H1 (cell line): Measurements from ENCODE around the gene CRTC2. TPM values are rescaled to one million over a fixed set of nuclear protein-coding genes. Genes with fewer than 3 reads are reported as not detected.

Experiments used
- CTCF ChIA-PET: fragments of 300-600 bp; sonication (Branson Sonifier 250); formaldehyde crosslinking; loops from one replicate; lab custom pipeline; 2021; ENCODE audit not compliant: partially characterized antibody; lab: Charles Lee
- POLR2A ChIA-PET: fragments of 300-600 bp; sonication (Branson Sonifier 250); formaldehyde crosslinking; loops from one replicate; lab custom pipeline; 2021; ENCODE audit warnings: inconsistent platforms; ENCODE audit not compliant: partially characterized antibody; lab: Charles Lee
- DNase-seq, 2 experiments: peaks; one replicate each; pipeline versions ENCODE4 v3.0.0 to v3.0.0-alpha.2; 2010 to 2022; ENCODE audit warnings: low spot score in 2 of 2, low read depth in 1 of 2, mixed read lengths in 1 of 2
- FAIRE-seq: peaks from 2 replicates; lab custom pipeline; 2011; peaks lifted over from hg19 to GRCh38; lab: Jason Lieb, UNC
- H2AFZ ChIP-seq: 2 replicates; pipeline ENCODE4 v1.8.1; 2012; ENCODE audit warnings: low read length, inconsistent platforms
- H2AK5ac ChIP-seq: 2 replicates; pipeline ENCODE4 v1.6.1; 2013; ENCODE audit warnings: low read depth, low read length
- H2BK120ac ChIP-seq: replicated peaks from 2 replicates; pipeline ENCODE3; 2013; ENCODE audit warnings: low read depth, low read length, inconsistent platforms
- H2BK12ac ChIP-seq: 2 replicates; pipeline ENCODE4 v1.6.1; 2013; ENCODE audit warnings: low read depth, low read length
- H2BK15ac ChIP-seq: 2 replicates; pipeline ENCODE4 v1.6.1; 2013; ENCODE audit warnings: low read length
- H2BK20ac ChIP-seq: 2 replicates; pipeline ENCODE4 v1.6.1; 2013; ENCODE audit warnings: low read length
- H2BK5ac ChIP-seq: 2 replicates; pipeline ENCODE4 v1.6.1; 2013; ENCODE audit warnings: low read depth, low read length
- H3K14ac ChIP-seq: 2 replicates; pipeline ENCODE4 v1.6.1; 2013; ENCODE audit warnings: inconsistent platforms; ENCODE audit not compliant: insufficient read length
- H3K18ac ChIP-seq: 2 replicates; pipeline ENCODE4 v1.6.1; 2013; ENCODE audit warnings: low read length; ENCODE audit errors: extremely low read depth
- H3K23ac ChIP-seq: 2 replicates; pipeline ENCODE4 v1.6.1; 2013; ENCODE audit warnings: inconsistent platforms; ENCODE audit not compliant: insufficient read length
- H3K23me2 ChIP-seq: 2 replicates; pipeline ENCODE4 v1.6.1; 2013; ENCODE audit warnings: low read depth, low read length
- H3K27ac ChIP-seq: 2 replicates; pipeline ENCODE4 v1.6.1; 2011; ENCODE audit warnings: low read depth, low read length, inconsistent platforms
- H3K27me3 ChIP-seq, 4 experiments: replicated peaks in 1 of 4; 1 replicate in 1 of 4; 2 replicates in 3 of 4; pipeline versions ENCODE4 v1.6.1 to v1.8.1; 2011 to 2013; ENCODE audit warnings: low read length in 3 of 4, mild to moderate bottlenecking in 3 of 4, inconsistent platforms in 2 of 4, mixed read lengths in 2 of 4, moderate library complexity in 1 of 4; ENCODE audit not compliant: control insufficient read depth in 3 of 4, insufficient read depth in 3 of 4; ENCODE audit errors: extremely low read depth in 1 of 4
- H3K36me3 ChIP-seq, 4 experiments: 2 replicates each; pipeline versions ENCODE4 v1.6.1 to v1.8.1; 2011 to 2013; ENCODE audit warnings: mild to moderate bottlenecking in 4 of 4, low read length in 3 of 4, moderate library complexity in 2 of 4, control low read depth in 1 of 4, inconsistent platforms in 1 of 4; ENCODE audit not compliant: insufficient read depth in 4 of 4, control insufficient read depth in 2 of 4
- H3K4ac ChIP-seq: replicated peaks from 2 replicates; pipeline ENCODE3; 2013; ENCODE audit warnings: low read length, low read depth, mixed read lengths, inconsistent platforms; ENCODE audit not compliant: insufficient read length
- H3K4me1 ChIP-seq, 4 experiments: replicated peaks in 1 of 4; 1 replicate in 1 of 4; 2 replicates in 3 of 4; pipeline versions ENCODE4 v1.6.1 to v1.8.1; 2011 to 2013; ENCODE audit warnings: low read length in 3 of 4, inconsistent platforms in 2 of 4, mixed read lengths in 1 of 4; ENCODE audit not compliant: insufficient read depth in 4 of 4, control insufficient read depth in 3 of 4
- H3K4me2 ChIP-seq, 2 experiments: 2 replicates each; pipeline versions ENCODE4 v1.6.1 to v1.8.1; 2011 to 2013; ENCODE audit warnings: low read depth in 2 of 2, low read length in 2 of 2, control low read depth in 1 of 2, inconsistent platforms in 1 of 2, mild to moderate bottlenecking in 1 of 2; ENCODE audit not compliant: insufficient read depth in 1 of 2
- H3K4me3 ChIP-seq, 4 experiments: fragments of 200-600, 300-600 bp in 1 of 4; sonication (generic), shearing (Covaris generic), sonication (Bioruptor Twin) in 1 of 4; 2 replicates each; pipeline versions ENCODE4 v1.5.1 to v1.8.1; 2011 to 2016; ENCODE audit warnings: low read length in 4 of 4, low read depth in 3 of 4, control low read depth in 2 of 4, inconsistent platforms in 2 of 4, mild to moderate bottlenecking in 2 of 4, mixed read lengths in 1 of 4, moderate library complexity in 1 of 4; ENCODE audit not compliant: insufficient read depth in 2 of 4; ENCODE audit errors: extremely low read depth in 1 of 4
- H3K56ac ChIP-seq: replicated peaks from 2 replicates; pipeline ENCODE3; 2013; ENCODE audit warnings: low read depth, mild to moderate bottlenecking, mixed read lengths, low read length, inconsistent platforms; ENCODE audit not compliant: insufficient read length
- H3K79me1 ChIP-seq: 2 replicates; pipeline ENCODE4 v1.6.1; 2013; ENCODE audit warnings: low read depth, low read length, control low read depth
- H3K79me2 ChIP-seq, 2 experiments: 2 replicates each; pipeline versions ENCODE4 v1.6.1 to v1.8.1; 2012 to 2013; ENCODE audit warnings: low read length in 2 of 2, mild to moderate bottlenecking in 2 of 2, inconsistent platforms in 1 of 2; ENCODE audit not compliant: insufficient read depth in 2 of 2, control insufficient read depth in 1 of 2
- H3K9ac ChIP-seq, 4 experiments: replicated peaks in 1 of 4; 1 replicate in 1 of 4; 2 replicates in 3 of 4; pipeline versions ENCODE4 v1.6.1 to v1.8.1; 2011 to 2013; ENCODE audit warnings: low read depth in 3 of 4, low read length in 3 of 4, control low read depth in 2 of 4, mild to moderate bottlenecking in 2 of 4, moderate library complexity in 2 of 4, inconsistent platforms in 1 of 4; ENCODE audit errors: extremely low read depth in 1 of 4
- H3K9me3 ChIP-seq, 2 experiments: 2 replicates each; pipeline versions ENCODE4 v1.6.1 to v1.8.1; 2012 to 2013; ENCODE audit warnings: mild to moderate bottlenecking in 2 of 2, moderate library complexity in 2 of 2, control low read depth in 1 of 2, inconsistent platforms in 1 of 2, low read depth in 1 of 2, low read length in 1 of 2, mixed read lengths in 1 of 2; ENCODE audit not compliant: insufficient read depth in 2 of 2
- H4K20me1 ChIP-seq, 2 experiments: replicated peaks in 1 of 2; 2 replicates each; pipeline versions ENCODE3 to v1.8.1; 2011 to 2013; ENCODE audit warnings: inconsistent platforms in 2 of 2, low read length in 2 of 2, mild to moderate bottlenecking in 1 of 2; ENCODE audit not compliant: insufficient read depth in 2 of 2, control insufficient read depth in 1 of 2
- H4K5ac ChIP-seq: 2 replicates; pipeline ENCODE4 v1.6.1; 2013; ENCODE audit warnings: low read length, low read depth, mixed read lengths, inconsistent platforms; ENCODE audit not compliant: insufficient read length
- H4K8ac ChIP-seq: 2 replicates; pipeline ENCODE4 v1.8.0; 2013; ENCODE audit warnings: mild to moderate bottlenecking, moderate library complexity, low read length, inconsistent platforms; ENCODE audit not compliant: insufficient read depth; ENCODE audit errors: extremely low read depth
- H4K91ac ChIP-seq: replicated peaks from 2 replicates; pipeline ENCODE3; 2013; ENCODE audit warnings: low read length, mixed read lengths, inconsistent platforms; ENCODE audit not compliant: insufficient read length
- ASH2L ChIP-seq: fragments of 200-600, 300-600 bp; sonication (generic); IDR thresholded peaks from one replicate; pipeline ENCODE4 v1.7.1; 2017; ENCODE audit warnings: low read length
- CHD2 ChIP-seq: IDR thresholded peaks from 2 replicates; pipeline ENCODE4 v1.6.1; 2012; ENCODE audit warnings: low read length, improper control_type of control experiment
- CTCF ChIP-seq, 3 experiments: IDR thresholded peaks; 1 replicate in 2 of 3; 2 replicates in 1 of 3; pipeline versions ENCODE4 v1.5.1 to v1.6.1; 2011; ENCODE audit warnings: low read length in 3 of 3, mild to moderate bottlenecking in 3 of 3, inconsistent platforms in 2 of 3, low read depth in 1 of 3, moderate library complexity in 1 of 3; ENCODE audit not compliant: insufficient read depth in 1 of 3; ENCODE audit errors: control extremely low read depth in 1 of 3
- EZH2 ChIP-seq: fragments of 200-600 bp; sonication (generic); IDR thresholded peaks from 2 replicates; pipeline ENCODE4 v1.7.1; 2012; ENCODE audit warnings: low read depth, mild to moderate bottlenecking, moderate library complexity, low read length, inconsistent platforms; ENCODE audit not compliant: severe bottlenecking
- HDAC2 ChIP-seq, 2 experiments: fragments of 300-600 bp in 1 of 2; sonication (generic) in 1 of 2; IDR thresholded peaks; 2 replicates each; pipeline ENCODE4 v1.6.1; 2011 to 2012; ENCODE audit warnings: low read depth in 2 of 2, low read length in 2 of 2, mild to moderate bottlenecking in 2 of 2, moderate library complexity in 2 of 2, borderline replicate concordance in 1 of 2, inconsistent platforms in 1 of 2
- MAFK ChIP-seq: IDR thresholded peaks from 2 replicates; pipeline ENCODE4 v1.6.1; 2012; ENCODE audit warnings: low read depth, mild to moderate bottlenecking, improper control_type of control experiment, low read length
- SIN3A ChIP-seq, 2 experiments: IDR thresholded peaks in 1 of 2; conservative IDR thresholded peaks in 1 of 2; 2 replicates each; pipeline ENCODE4 v1.6.1; 2011 to 2012; ENCODE audit warnings: low read length in 2 of 2, improper control_type of control experiment in 1 of 2, low read depth in 1 of 2, mild to moderate bottlenecking in 1 of 2
- SIX5 ChIP-seq: IDR thresholded peaks from 2 replicates; pipeline ENCODE4 v1.6.1; 2011; ENCODE audit warnings: mild to moderate bottlenecking, low read depth, low read length
- SP4 ChIP-seq: IDR thresholded peaks from 2 replicates; pipeline ENCODE4 v1.6.1; 2012; ENCODE audit warnings: low read length, inconsistent platforms
- WGBS, 2 experiments: shearing (Covaris generic) in 1 of 2; methylation state at CpG; one replicate each; pipeline versions ENCODE4 v1.1.6 to v1.1.7; 2013 to 2015; ENCODE audit warnings: low lambda C conversion rate in 2 of 2, mixed read lengths in 2 of 2, inconsistent platforms in 1 of 2, low coverage in 1 of 2, missing lambda C conversion rate in 1 of 2; ENCODE audit not compliant: insufficient replicate concordance in 2 of 2, insufficient coverage in 1 of 2, insufficient read length in 1 of 2; ENCODE audit errors: extremely low coverage in 1 of 2, missing lambda C conversion rate in 1 of 2; 5-methylcytosine and 5-hydroxymethylcytosine counted together
- polyA plus RNA-seq, 7 experiments: library from polyadenylated mRNA; depleted of rRNA in 3 of 7; stranded (reverse) in 5 of 7; unstranded in 2 of 7; fragments of >200 nt in 5 of 7; fragments of 200-250 nt in 2 of 7; gene quantifications; 1 replicate in 5 of 7; 2 replicates in 1 of 7; 4 replicates in 1 of 7; pipeline versions ENCODE4 v1.2.1 to v1.2.3, GENCODE V29; 2011 to 2013; ENCODE audit warnings: missing spikeins in 2 of 7, mixed read lengths in 2 of 7
- total RNA-seq: library from RNA; stranded (reverse); fragmentation: NEBNext Ultra II Directional; extraction: Animal tissue kit (Norgen Biotek cat#: 25700); gene quantifications from 2 replicates; pipeline ENCODE4 v1.2.1, GENCODE V29; 2021

CRTC2 gene
- total and polyA plus RNA-seq, 2 of the 8 experiments (the other 6 are each of a cell fraction or from before 2014, with no cell fraction given) = 28.6 to 34.3 TPM

DNA sequence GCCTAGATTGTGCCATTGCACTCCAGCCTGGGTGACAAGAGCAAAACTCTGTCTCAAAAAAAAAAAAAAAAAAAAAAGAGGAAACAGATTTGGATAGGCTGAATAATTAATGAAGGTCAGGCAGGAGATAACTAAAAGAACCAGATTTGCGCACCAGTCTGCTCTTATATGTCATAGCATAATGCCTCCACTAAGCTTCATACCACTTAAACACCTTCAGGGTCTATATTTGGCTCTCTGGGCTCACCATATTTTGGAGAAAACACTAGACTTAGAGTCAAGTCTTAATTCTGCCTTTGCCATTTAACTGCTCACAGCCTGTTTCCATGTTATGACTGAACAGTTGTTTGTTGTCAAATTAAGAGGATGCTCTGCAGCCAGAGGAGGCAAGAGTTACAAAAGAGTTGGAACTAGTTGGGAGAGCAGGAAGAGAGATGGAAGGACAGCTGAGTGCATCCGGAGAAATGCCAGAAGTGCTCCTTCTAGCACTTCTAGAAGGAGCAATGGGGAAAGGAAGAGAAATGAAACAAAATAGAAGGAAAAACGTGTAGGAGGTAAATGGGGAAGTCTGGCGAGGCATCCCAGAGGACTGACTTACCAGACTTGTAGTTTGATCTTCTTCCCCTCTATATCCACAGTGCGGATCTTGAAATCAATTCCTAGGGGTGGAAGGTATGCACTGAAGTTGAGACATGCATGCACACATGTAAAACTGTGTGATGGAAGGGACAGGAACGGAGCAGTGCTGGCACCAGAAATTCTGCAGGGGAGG, 25.9 kb upstream of the CRTC2 start:
- no peak for FAIRE-seq
- 85% methylated on average over 6 of the region's 6 CpGs; no CpG with 5 or more reads in 1 of the 2 experiments for WGBS, 2 experiments
- no peak overlapping the region for H3K18ac ChIP-seq
- no peak overlapping the region for H2BK15ac ChIP-seq
- no peak overlapping the region for H3K14ac ChIP-seq
- peaks cover 5 to 36% (median 25%) of the 10 kb centered on the region in 4 experiments; a peak in 7 of 8 replicates for H3K36me3 ChIP-seq
- no peak overlapping the region for H2BK5ac ChIP-seq
- peak overlapping the region; percentile 83 to 93 (median 90); a peak in 5 of 8 replicates for H3K4me3 ChIP-seq
- H3K4me2 ChIP-seq = peak overlapping the region; percentile 96 to 100
- no peaks in the 10 kb centered on the region for H3K9me3 ChIP-seq
- H3K23ac ChIP-seq = no peak overlapping the region
- no peak overlapping the region for H3K56ac ChIP-seq
- H3K9ac ChIP-seq = no peak overlapping the region
- H3K27ac ChIP-seq = no peak overlapping the region
- no peak overlapping the region for H4K5ac ChIP-seq
- no peak for DNase-seq
- no peak overlapping the region for H2BK120ac ChIP-seq
- ChIA-PET POLR2A (interaction anchor here (1.0 to 13.2 kb wide), 10 partner anchors 8 to 198 kb away, joined by 3 to 454 read pairs (median 8); partner anchors contain the start of genes CREB3L4, CRTC2, DENND4B and JTB), CTCF (interaction anchor here (0.6 to 3.9 kb wide), 4 partner anchors 29 to 194 kb away, joined by 3 to 31 read pairs (median 4); no protein-coding TSS in a partner anchor)
- H3K23me2 ChIP-seq = peaks cover 10% of the 10 kb centered on the region
- H3K79me2 ChIP-seq = peaks cover 0 to 19% of the 10 kb centered on the region in 2 experiments; a peak in 2 of 4 replicates
- H3K4me1 ChIP-seq = peaks cover 0 to 10% (median 9%) of the 10 kb centered on the region in 4 experiments; a peak in 5 of 7 replicates
- H3K4ac ChIP-seq = no peak overlapping the region
- peaks cover 0 to 4% of the 10 kb centered on the region in 2 experiments for H4K20me1 ChIP-seq
- no peak overlapping the region for H2BK20ac ChIP-seq
- H4K8ac ChIP-seq = no peak overlapping the region
- H2BK12ac ChIP-seq = no peak overlapping the region
- no peak overlapping the region for H4K91ac ChIP-seq
- H2AFZ ChIP-seq = no peak overlapping the region
- H3K79me1 ChIP-seq = 0 out of 2 replicates have a peak, but pooled peaks cover 3% of the 10 kb centered on the region
- H3K27me3 ChIP-seq = no peaks in the 10 kb centered on the region
- no peak overlapping the region for H2AK5ac ChIP-seq
- TF ChIP-seq MAFK (no peak), SIX5 (no peak), CTCF (IDR thresholded peaks at IDR 0.05; ENCODE audit: control extremely low read depth in 1 of 3, insufficient read depth in 1 of 3, low read depth in 1 of 3, low read length in 3 of 3) (no peak), SIN3A (conservative IDR thresholded peaks at IDR 0.05 in 1 of 2, IDR thresholded peaks at IDR 0.05 in 1 of 2; ENCODE audit: low read depth in 1 of 2, low read length in 2 of 2) (no peak), ASH2L (no peak), CHD2 (no peak), EZH2 (no peak), HDAC2 (IDR thresholded peaks at IDR 0.05; ENCODE audit: borderline replicate concordance in 1 of 2, low read depth in 2 of 2, low read length in 2 of 2) (no peak), SP4 (no peak)
